Testis (tissue), 2 donors: ENCODE measurements around the gene NEURL1B.

Experiments
- POLR2A ChIP-seq: fragments of 450-650 bp; IDR thresholded peaks from one replicate; pipeline ENCODE4 v1.6.1; 2017; ENCODE audit warnings: antibody characterized with exemption, mild to moderate bottlenecking, moderate library complexity
- TF ChIP-seq, protein P1 (sequence below), 3 experiments: fragments of 450-650 bp in 2 of 3; fragments of 200-600 bp in 1 of 3; sonication (generic) in 1 of 3; IDR thresholded peaks; one replicate each; pipeline ENCODE4 v1.5.1; 2016 to 2019; ENCODE audit warnings: antibody characterized with exemption in 3 of 3, mild to moderate bottlenecking in 2 of 3, moderate library complexity in 1 of 3

DNA sequence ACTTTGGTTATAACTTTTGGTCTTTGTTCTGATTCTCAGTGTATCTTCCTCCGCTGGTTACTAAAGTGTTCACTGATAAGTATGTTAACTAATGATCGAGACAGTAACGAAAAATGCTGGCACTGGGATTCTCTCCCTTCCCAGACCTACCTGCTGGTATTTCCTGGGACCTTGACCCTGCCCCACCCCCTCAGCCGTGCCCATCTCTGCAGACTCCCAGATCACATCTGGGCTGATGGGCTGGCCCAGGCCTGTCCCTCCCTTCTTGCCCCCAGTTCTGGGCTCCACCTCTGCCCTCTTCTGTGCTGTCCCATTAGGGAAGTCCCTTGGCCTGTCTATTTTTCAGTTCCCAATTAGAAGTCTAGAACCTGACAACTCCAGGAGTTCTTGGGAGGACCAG lies 46.9 kb downstream of the NEURL1B start:
- TF ChIP-seq, protein P1, sequence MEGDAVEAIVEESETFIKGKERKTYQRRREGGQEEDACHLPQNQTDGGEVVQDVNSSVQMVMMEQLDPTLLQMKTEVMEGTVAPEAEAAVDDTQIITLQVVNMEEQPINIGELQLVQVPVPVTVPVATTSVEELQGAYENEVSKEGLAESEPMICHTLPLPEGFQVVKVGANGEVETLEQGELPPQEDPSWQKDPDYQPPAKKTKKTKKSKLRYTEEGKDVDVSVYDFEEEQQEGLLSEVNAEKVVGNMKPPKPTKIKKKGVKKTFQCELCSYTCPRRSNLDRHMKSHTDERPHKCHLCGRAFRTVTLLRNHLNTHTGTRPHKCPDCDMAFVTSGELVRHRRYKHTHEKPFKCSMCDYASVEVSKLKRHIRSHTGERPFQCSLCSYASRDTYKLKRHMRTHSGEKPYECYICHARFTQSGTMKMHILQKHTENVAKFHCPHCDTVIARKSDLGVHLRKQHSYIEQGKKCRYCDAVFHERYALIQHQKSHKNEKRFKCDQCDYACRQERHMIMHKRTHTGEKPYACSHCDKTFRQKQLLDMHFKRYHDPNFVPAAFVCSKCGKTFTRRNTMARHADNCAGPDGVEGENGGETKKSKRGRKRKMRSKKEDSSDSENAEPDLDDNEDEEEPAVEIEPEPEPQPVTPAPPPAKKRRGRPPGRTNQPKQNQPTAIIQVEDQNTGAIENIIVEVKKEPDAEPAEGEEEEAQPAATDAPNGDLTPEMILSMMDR (IDR thresholded peaks at IDR 0.05): no peak
- TF ChIP-seq POLR2A: no peak
